ENCODE measurements around the gene SDF4.

DNA sequence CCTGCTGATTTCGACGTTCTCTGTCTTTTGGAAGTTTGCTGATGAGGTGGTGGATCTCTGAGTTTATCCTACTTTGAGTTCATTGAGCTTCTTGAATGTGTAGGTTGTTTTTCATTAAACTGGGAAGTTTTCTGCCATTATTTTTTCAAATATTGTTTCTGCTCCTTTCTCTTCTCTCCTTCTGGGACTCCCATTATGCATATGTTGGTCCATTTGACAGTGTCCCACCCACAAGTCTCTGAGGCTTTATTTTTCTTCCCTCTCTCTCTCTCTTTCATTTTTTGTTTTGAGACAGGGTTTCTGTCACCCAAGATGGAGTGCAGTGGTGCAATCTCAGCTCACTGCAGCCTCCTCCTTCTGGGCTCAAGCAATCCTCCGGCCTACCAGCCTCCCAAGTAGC, 37.1 kb downstream of the SDF4 start:
- TF ChIP-seq, protein P1, sequence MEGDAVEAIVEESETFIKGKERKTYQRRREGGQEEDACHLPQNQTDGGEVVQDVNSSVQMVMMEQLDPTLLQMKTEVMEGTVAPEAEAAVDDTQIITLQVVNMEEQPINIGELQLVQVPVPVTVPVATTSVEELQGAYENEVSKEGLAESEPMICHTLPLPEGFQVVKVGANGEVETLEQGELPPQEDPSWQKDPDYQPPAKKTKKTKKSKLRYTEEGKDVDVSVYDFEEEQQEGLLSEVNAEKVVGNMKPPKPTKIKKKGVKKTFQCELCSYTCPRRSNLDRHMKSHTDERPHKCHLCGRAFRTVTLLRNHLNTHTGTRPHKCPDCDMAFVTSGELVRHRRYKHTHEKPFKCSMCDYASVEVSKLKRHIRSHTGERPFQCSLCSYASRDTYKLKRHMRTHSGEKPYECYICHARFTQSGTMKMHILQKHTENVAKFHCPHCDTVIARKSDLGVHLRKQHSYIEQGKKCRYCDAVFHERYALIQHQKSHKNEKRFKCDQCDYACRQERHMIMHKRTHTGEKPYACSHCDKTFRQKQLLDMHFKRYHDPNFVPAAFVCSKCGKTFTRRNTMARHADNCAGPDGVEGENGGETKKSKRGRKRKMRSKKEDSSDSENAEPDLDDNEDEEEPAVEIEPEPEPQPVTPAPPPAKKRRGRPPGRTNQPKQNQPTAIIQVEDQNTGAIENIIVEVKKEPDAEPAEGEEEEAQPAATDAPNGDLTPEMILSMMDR (IDR thresholded peaks at IDR 0.05; ENCODE audit: control extremely low read depth in 1 of 3, insufficient read depth in 1 of 3, low read depth in 1 of 3, low read length in 3 of 3), result no peak
- no peak for TF ChIP-seq MAFK (IDR thresholded peaks at IDR 0.05; ENCODE audit: low read depth, low read length)
- TF ChIP-seq GTF2F1 (IDR thresholded peaks at IDR 0.05; ENCODE audit: borderline replicate concordance, low read depth, low read length), result no peak
- no peak for TF ChIP-seq POLR2A (IDR thresholded peaks at IDR 0.05; ENCODE audit: control extremely low read depth in 1 of 2, low read depth in 2 of 2, low read length in 2 of 2)
- no peak for TF ChIP-seq HDAC2 (IDR thresholded peaks at IDR 0.05; ENCODE audit: borderline replicate concordance in 1 of 2, low read depth in 2 of 2, low read length in 2 of 2)
- no peak for TF ChIP-seq NANOG (IDR thresholded peaks at IDR 0.05; ENCODE audit: insufficient read depth, low read depth, low read length, poor library complexity, severe bottlenecking)
- TF ChIP-seq POLR2AphosphoS5 (IDR thresholded peaks at IDR 0.05; ENCODE audit: low read depth, low read length), result no peak

All from H1 (cell line).